BLaER1 treated with 17β-estradiol and CSF1 and Interleukin-3, amounts not matched to agents 10 nM and 100 nM (cell line): ENCODE measurements around the gene OPCML.

Experiments used
- H3K27ac ChIP-seq, 11 experiments: shearing (Covaris generic); formaldehyde crosslinking; 2 replicates each; pipeline ENCODE4 v1.8.1; 2022
- H3K27me3 ChIP-seq, 11 experiments: shearing (Covaris generic); formaldehyde crosslinking; 2 replicates each; pipeline ENCODE4 v1.8.1; 2022
- H3K36me3 ChIP-seq, 11 experiments: shearing (Covaris generic); formaldehyde crosslinking; 2 replicates each; pipeline ENCODE4 v1.8.1; 2022
- H3K4me1 ChIP-seq, 10 experiments: shearing (Covaris generic); formaldehyde crosslinking; 2 replicates each; pipeline ENCODE4 v1.8.1; 2022
- H3K4me2 ChIP-seq, 11 experiments: shearing (Covaris generic); formaldehyde crosslinking; 2 replicates each; pipeline ENCODE4 v1.8.1; 2022
- H3K4me3 ChIP-seq, 10 experiments: shearing (Covaris generic); formaldehyde crosslinking; 2 replicates each; pipeline ENCODE4 v1.8.1; 2022
- H3K9ac ChIP-seq, 11 experiments: shearing (Covaris generic); formaldehyde crosslinking; 2 replicates each; pipeline ENCODE4 v1.8.1; 2022
- H3K9me3 ChIP-seq, 11 experiments: shearing (Covaris generic); formaldehyde crosslinking; replicated peaks in 1 of 11; 2 replicates each; pipeline ENCODE4 v1.8.1; 2022
- H4K20me1 ChIP-seq, 11 experiments: shearing (Covaris generic); formaldehyde crosslinking; 2 replicates each; pipeline ENCODE4 v1.8.1; 2022
- Cebpa-rat ChIP-seq, 11 experiments: shearing (Covaris generic); IDR thresholded peaks; 2 replicates each; pipeline ENCODE4 v1.8.1; 2022

The OPCML gene

GRCh38 chr11:133134314-133135173 lies 397.8 kb downstream of the OPCML start:
- no peaks in the 10 kb centered on the region for H3K9me3 ChIP-seq
- no peaks in the 10 kb centered on the region for H3K36me3 ChIP-seq
- no peak for TF ChIP-seq Cebpa-rat (IDR thresholded peaks at IDR 0.05)
- H3K27ac ChIP-seq, result no peak overlapping the region
- H3K27me3 ChIP-seq, result no peaks in the 10 kb centered on the region
- no peak overlapping the region for H3K4me2 ChIP-seq
- no peak overlapping the region for H3K4me3 ChIP-seq
- no peaks in the 10 kb centered on the region for H3K4me1 ChIP-seq
- no peak overlapping the region for H3K9ac ChIP-seq
- peaks cover 0 to 4% (median 0%) of the 10 kb centered on the region in 11 experiments; a peak in 2 of 22 replicates for H4K20me1 ChIP-seq

GRCh38 chr11:133133606-133134005 lies 398.7 kb downstream of the OPCML start:
- Histone ChIP-seq H3K9me3 (no peaks in the 10 kb centered on the region), H3K27me3 (no peaks in the 10 kb centered on the region), H3K9ac (no peak overlapping the region), H3K27ac (no peak overlapping the region), H3K4me2 (no peak overlapping the region), H4K20me1 (peaks cover 0 to 4% (median 0%) of the 10 kb centered on the region in 11 experiments; a peak in 2 of 22 replicates), H3K36me3 (no peaks in the 10 kb centered on the region), H3K4me1 (no peaks in the 10 kb centered on the region), H3K4me3 (no peak overlapping the region)
- no peak for TF ChIP-seq Cebpa-rat (IDR thresholded peaks at IDR 0.05)

GRCh38 chr11:133133050-133133449 lies 399.3 kb downstream of the OPCML start:
- Histone ChIP-seq H3K4me2 (no peak overlapping the region), H3K27me3 (no peaks in the 10 kb centered on the region), H3K27ac (no peak overlapping the region), H3K9ac (no peak overlapping the region), H3K4me1 (no peaks in the 10 kb centered on the region), H3K36me3 (no peaks in the 10 kb centered on the region), H3K4me3 (no peak overlapping the region), H4K20me1 (peaks cover 0 to 4% (median 0%) of the 10 kb centered on the region in 11 experiments; a peak in 2 of 22 replicates), H3K9me3 (no peaks in the 10 kb centered on the region)
- TF ChIP-seq Cebpa-rat (IDR thresholded peaks at IDR 0.05), result peak in 3 of 11 experiments; percentile 24 to 65 (median 57); a peak in 4 of 22 replicates

GRCh38 chr11:133127741-133128140 lies 404.6 kb downstream of the OPCML start:
- no peak overlapping the region for H3K9ac ChIP-seq
- no peaks in the 10 kb centered on the region for H3K9me3 ChIP-seq
- H3K27ac ChIP-seq, result no peak overlapping the region
- TF ChIP-seq Cebpa-rat (IDR thresholded peaks at IDR 0.05), result no peak
- no peaks in the 10 kb centered on the region for H3K36me3 ChIP-seq
- no peak overlapping the region for H3K4me3 ChIP-seq
- no peaks in the 10 kb centered on the region for H3K27me3 ChIP-seq
- no peak overlapping the region for H3K4me2 ChIP-seq
- H4K20me1 ChIP-seq, result no peaks in the 10 kb centered on the region
- H3K4me1 ChIP-seq, result peaks cover 0 to 8% (median 0%) of the 10 kb centered on the region in 10 experiments; a peak in 1 of 20 replicates

GRCh38 chr11:133123796-133124195 lies 408.5 kb downstream of the OPCML start:
- no peak overlapping the region for H3K4me3 ChIP-seq
- H3K27ac ChIP-seq, result no peak overlapping the region
- no peaks in the 10 kb centered on the region for H3K36me3 ChIP-seq
- H3K27me3 ChIP-seq, result no peaks in the 10 kb centered on the region
- H3K4me1 ChIP-seq, result peaks cover 0 to 8% (median 0%) of the 10 kb centered on the region in 10 experiments; a peak in 1 of 20 replicates
- no peaks in the 10 kb centered on the region for H4K20me1 ChIP-seq
- no peak overlapping the region for H3K9ac ChIP-seq
- H3K4me2 ChIP-seq, result no peak overlapping the region
- TF ChIP-seq Cebpa-rat (IDR thresholded peaks at IDR 0.05), result no peak
- no peaks in the 10 kb centered on the region for H3K9me3 ChIP-seq

- Histone ChIP-seq H3K9me3 (no peaks in the 10 kb centered on the region), H3K4me1 (peaks cover 0 to 8% (median 0%) of the 10 kb centered on the region in 10 experiments; a peak in 1 of 20 replicates), H3K9ac (no peak overlapping the region)
These were observed 408.9 kb downstream of the OPCML start for GRCh38 chr11:133123366-133123765.

GRCh38 chr11:133122256-133122655 lies 410.0 kb downstream of the OPCML start:
- no peaks in the 10 kb centered on the region for H3K27me3 ChIP-seq
- H3K27ac ChIP-seq, result no peak overlapping the region
- no peak overlapping the region for H3K9ac ChIP-seq
- TF ChIP-seq Cebpa-rat (IDR thresholded peaks at IDR 0.05), result no peak
- H3K36me3 ChIP-seq, result no peaks in the 10 kb centered on the region
- H3K9me3 ChIP-seq, result no peaks in the 10 kb centered on the region
- no peaks in the 10 kb centered on the region for H4K20me1 ChIP-seq
- no peak overlapping the region for H3K4me2 ChIP-seq
- H3K4me3 ChIP-seq, result no peak overlapping the region
- H3K4me1 ChIP-seq, result peaks cover 0 to 8% (median 0%) of the 10 kb centered on the region in 10 experiments; a peak in 1 of 20 replicates

More at GRCh38 chr11:133123366-133123765, 408.9 kb downstream of the OPCML start:
- H3K27ac ChIP-seq, result no peak overlapping the region
- no peaks in the 10 kb centered on the region for H4K20me1 ChIP-seq
- no peak overlapping the region for H3K4me3 ChIP-seq
- no peak for TF ChIP-seq Cebpa-rat (IDR thresholded peaks at IDR 0.05)
- no peaks in the 10 kb centered on the region for H3K27me3 ChIP-seq
- no peaks in the 10 kb centered on the region for H3K36me3 ChIP-seq
- no peak overlapping the region for H3K4me2 ChIP-seq

- no peak overlapping the region for H3K4me3 ChIP-seq
- no peak overlapping the region for H3K4me2 ChIP-seq
- H4K20me1 ChIP-seq, result no peaks in the 10 kb centered on the region
- no peak overlapping the region for H3K27ac ChIP-seq
- H3K27me3 ChIP-seq, result no peaks in the 10 kb centered on the region
- peaks cover 0 to 3% (median 0%) of the 10 kb centered on the region in 10 experiments; a peak in 1 of 20 replicates for H3K4me1 ChIP-seq
- no peak overlapping the region for H3K9ac ChIP-seq
- peaks cover 0 to 4% (median under 1%) of the 10 kb centered on the region in 11 experiments; a peak in 4 of 22 replicates for H3K9me3 ChIP-seq
- H3K36me3 ChIP-seq, result no peaks in the 10 kb centered on the region
- TF ChIP-seq Cebpa-rat (IDR thresholded peaks at IDR 0.05), result no peak
These were observed 413.6 kb downstream of the OPCML start for GRCh38 chr11:133118563-133119268.

- Histone ChIP-seq H3K9ac (no peak overlapping the region), H3K27ac (no peak overlapping the region), H3K27me3 (no peaks in the 10 kb centered on the region), H3K9me3 (peaks cover 0 to 17% (median 15%) of the 10 kb centered on the region in 11 experiments; a peak in 20 of 22 replicates), H3K36me3 (no peaks in the 10 kb centered on the region), H4K20me1 (no peaks in the 10 kb centered on the region), H3K4me1 (peaks cover 0 to 7% (median 2%) of the 10 kb centered on the region in 10 experiments; a peak in 5 of 20 replicates), H3K4me3 (no peak overlapping the region), H3K4me2 (no peak overlapping the region)
- TF ChIP-seq Cebpa-rat (IDR thresholded peaks at IDR 0.05), result no peak
These were observed 417.2 kb downstream of the OPCML start for GRCh38 chr11:133115099-133115498.
